Epithelial cell of proximal tubule (primary cell): Measurements from ENCODE around the gene FAM53A. TPM values are rescaled to one million over a fixed set of nuclear protein-coding genes. Genes with fewer than 3 reads are reported as not detected.
A peak's percentile ranks its signal among the peaks of the same experiment; 100 is the strongest.

ENCODE experiments used
- DNase-seq: peaks from one replicate; pipeline ENCODE4 v3.0.0-alpha.2; 2011; ENCODE audit warnings: low read depth
- H3K4me3 ChIP-seq: 2 replicates; pipeline ENCODE4 v1.5.1; 2011; ENCODE audit warnings: low read depth, mild to moderate bottlenecking, low read length
- total RNA-seq: library from RNA; depleted of rRNA; stranded (reverse); fragments of >200 nt; gene quantifications from 2 replicates; pipeline ENCODE4 v1.2.3, GENCODE V29; 2015
- TF ChIP-seq, protein P1 (sequence below): conservative IDR thresholded peaks from 2 replicates; pipeline ENCODE4 v1.5.1; 2012; ENCODE audit warnings: low read depth, mild to moderate bottlenecking, low read length

Gene FAM53A
- total RNA-seq: 2.1 and 2.5 TPM in 2 replicates

GRCh38 chr4:1683736-1684505 is at the start of gene FAM53A:
Gene FAM53A (minus strand): TSS chr4:1684313. CDS start chr4:1668741, 15,572 bp downstream.
- no peak for DNase-seq
- TF ChIP-seq, protein P1, sequence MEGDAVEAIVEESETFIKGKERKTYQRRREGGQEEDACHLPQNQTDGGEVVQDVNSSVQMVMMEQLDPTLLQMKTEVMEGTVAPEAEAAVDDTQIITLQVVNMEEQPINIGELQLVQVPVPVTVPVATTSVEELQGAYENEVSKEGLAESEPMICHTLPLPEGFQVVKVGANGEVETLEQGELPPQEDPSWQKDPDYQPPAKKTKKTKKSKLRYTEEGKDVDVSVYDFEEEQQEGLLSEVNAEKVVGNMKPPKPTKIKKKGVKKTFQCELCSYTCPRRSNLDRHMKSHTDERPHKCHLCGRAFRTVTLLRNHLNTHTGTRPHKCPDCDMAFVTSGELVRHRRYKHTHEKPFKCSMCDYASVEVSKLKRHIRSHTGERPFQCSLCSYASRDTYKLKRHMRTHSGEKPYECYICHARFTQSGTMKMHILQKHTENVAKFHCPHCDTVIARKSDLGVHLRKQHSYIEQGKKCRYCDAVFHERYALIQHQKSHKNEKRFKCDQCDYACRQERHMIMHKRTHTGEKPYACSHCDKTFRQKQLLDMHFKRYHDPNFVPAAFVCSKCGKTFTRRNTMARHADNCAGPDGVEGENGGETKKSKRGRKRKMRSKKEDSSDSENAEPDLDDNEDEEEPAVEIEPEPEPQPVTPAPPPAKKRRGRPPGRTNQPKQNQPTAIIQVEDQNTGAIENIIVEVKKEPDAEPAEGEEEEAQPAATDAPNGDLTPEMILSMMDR: no peak
- peak within 1 kb of the TSS; percentile 60 for H3K4me3 ChIP-seq

- TF ChIP-seq, protein P1: no peak
- no peak for DNase-seq
- H3K4me3 ChIP-seq: no peak overlapping the region
Observed at GRCh38 chr4:1732911-1733310, 48.8 kb upstream of the FAM53A start.

- TF ChIP-seq, protein P1: no peak
- no peak overlapping the region for H3K4me3 ChIP-seq
- DNase-seq: no peak
Observed at GRCh38 chr4:1731180-1731579, 47.1 kb upstream of the FAM53A start.

GRCh38 chr4:1730532-1731135 is 46.5 kb upstream of the FAM53A start:
- TF ChIP-seq, protein P1: no peak
- no peak overlapping the region for H3K4me3 ChIP-seq
- no peak for DNase-seq

GRCh38 chr4:1728061-1728980 is 44.2 kb upstream of the FAM53A start:
- H3K4me3 ChIP-seq: no peak overlapping the region
- no peak for DNase-seq
- TF ChIP-seq, protein P1: peak; percentile 32

- TF ChIP-seq, protein P1: no peak
- peak overlapping the region; percentile 9 for H3K4me3 ChIP-seq
- DNase-seq: no peak
Observed at GRCh38 chr4:1727117-1728031, 43.3 kb upstream of the FAM53A start.
